ENCODE results near the gene SMAD1.

Gene SMAD1

DNA sequence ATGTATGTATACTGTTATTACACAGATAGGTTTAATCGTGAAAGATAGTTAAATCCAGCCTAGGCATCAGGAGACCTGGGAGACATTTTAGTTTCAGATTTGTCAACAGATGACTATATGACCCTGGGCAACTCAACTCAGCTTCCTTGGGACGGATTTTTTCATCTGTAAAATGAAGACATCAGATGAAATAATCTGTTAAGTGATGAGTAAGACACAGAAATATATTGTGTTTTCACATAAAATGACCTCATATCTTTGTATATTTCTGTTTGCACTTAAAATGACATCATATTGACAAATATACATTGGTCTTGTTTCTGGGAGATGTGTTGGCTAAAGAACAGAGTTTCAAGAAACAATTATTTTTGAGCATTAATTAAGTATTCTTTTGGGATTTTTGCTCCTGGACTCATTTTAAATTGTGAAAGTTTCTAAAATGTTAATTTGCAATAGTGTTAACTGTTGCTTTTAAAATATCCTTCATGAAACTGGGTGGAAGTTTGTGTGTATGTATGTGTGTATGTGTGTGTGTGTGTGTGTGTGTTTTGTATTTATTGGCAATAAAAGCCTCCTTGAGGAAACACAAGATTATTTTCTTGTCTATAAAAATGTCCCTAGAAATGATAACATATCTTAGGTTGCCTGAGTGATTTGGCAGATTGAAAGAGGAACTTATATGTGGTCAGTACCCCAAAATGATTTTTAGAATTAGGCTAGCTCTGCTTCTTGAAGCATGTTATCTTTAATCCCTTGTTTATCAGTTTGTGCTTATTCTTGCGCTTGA is 108.5 kb downstream of the SMAD1 start:
- TF ChIP-seq CTCF (conservative IDR thresholded peaks at IDR 0.05; ENCODE audit: low read length): no peak
- no peak for DNase-seq (ENCODE audit: low read depth)
- H3K4me3 ChIP-seq (ENCODE audit: low read length): no peak overlapping the region

DNA sequence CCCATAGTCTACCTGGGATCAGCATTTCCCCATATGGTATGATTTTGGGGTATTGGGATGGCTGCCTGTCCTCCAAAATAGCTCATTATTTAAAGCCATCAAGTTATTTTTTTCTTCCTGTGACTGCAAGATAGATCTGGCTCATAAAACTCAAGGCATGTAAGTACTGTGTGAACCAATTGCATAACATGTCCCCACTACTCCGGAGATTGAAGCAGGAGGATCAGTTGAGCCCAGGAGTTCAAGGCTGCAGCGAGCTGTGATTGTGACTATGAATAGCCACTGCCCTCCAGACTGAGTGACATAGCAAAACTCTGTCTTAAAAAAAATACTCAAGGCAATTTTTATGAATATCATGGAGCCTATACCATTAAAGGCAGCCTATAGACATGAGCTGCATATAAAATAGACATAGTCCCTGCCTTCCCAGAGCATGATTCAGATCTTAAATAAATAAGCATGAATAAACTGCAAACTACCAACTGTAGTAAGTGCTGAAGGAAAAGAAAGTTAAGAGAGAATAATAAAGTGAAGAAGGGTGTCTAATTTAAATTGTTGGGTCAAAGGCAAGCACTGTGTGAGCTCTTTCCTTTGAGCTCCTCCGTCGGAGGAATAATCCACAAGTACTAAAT is 120.6 kb downstream of the SMAD1 start:
- no peak for TF ChIP-seq CTCF (conservative IDR thresholded peaks at IDR 0.05; ENCODE audit: low read length)
- no peak overlapping the region for H3K4me3 ChIP-seq (ENCODE audit: low read length)
- DNase-seq (ENCODE audit: low read depth): no peak

- H3K4me3 ChIP-seq (ENCODE audit: low read length): no peak overlapping the region
- DNase-seq (ENCODE audit: low read depth): no peak
- TF ChIP-seq CTCF (conservative IDR thresholded peaks at IDR 0.05; ENCODE audit: low read length): no peak
Measured at GRCh38 chr4:145605941-145606340, 124.3 kb downstream of the SMAD1 start.

Measured in AG10803 (cell line).